H1 (cell line): ENCODE measurements around the gene NUP210L. TPM values are rescaled to one million over a fixed set of nuclear protein-coding genes. Genes with fewer than 3 reads are reported as not detected.

Experiments
- CTCF ChIA-PET: fragments of 300-600 bp; sonication (Branson Sonifier 250); formaldehyde crosslinking; loops from one replicate; lab custom pipeline; 2021; ENCODE audit not compliant: partially characterized antibody; lab: Charles Lee
- POLR2A ChIA-PET: fragments of 300-600 bp; sonication (Branson Sonifier 250); formaldehyde crosslinking; loops from one replicate; lab custom pipeline; 2021; ENCODE audit warnings: inconsistent platforms; ENCODE audit not compliant: partially characterized antibody; lab: Charles Lee
- DNase-seq, 2 experiments: peaks; one replicate each; pipeline versions ENCODE4 v3.0.0 to v3.0.0-alpha.2; 2010 to 2022; ENCODE audit warnings: low spot score in 2 of 2, low read depth in 1 of 2, mixed read lengths in 1 of 2
- FAIRE-seq: peaks from 2 replicates; lab custom pipeline; 2011; peaks lifted over from hg19 to GRCh38; lab: Jason Lieb, UNC
- H2AFZ ChIP-seq: 2 replicates; pipeline ENCODE4 v1.8.1; 2012; ENCODE audit warnings: low read length, inconsistent platforms
- H2AK5ac ChIP-seq: 2 replicates; pipeline ENCODE4 v1.6.1; 2013; ENCODE audit warnings: low read depth, low read length
- H2BK120ac ChIP-seq: replicated peaks from 2 replicates; pipeline ENCODE3; 2013; ENCODE audit warnings: low read depth, low read length, inconsistent platforms
- H2BK12ac ChIP-seq: 2 replicates; pipeline ENCODE4 v1.6.1; 2013; ENCODE audit warnings: low read depth, low read length
- H2BK15ac ChIP-seq: 2 replicates; pipeline ENCODE4 v1.6.1; 2013; ENCODE audit warnings: low read length
- H2BK20ac ChIP-seq: 2 replicates; pipeline ENCODE4 v1.6.1; 2013; ENCODE audit warnings: low read length
- H2BK5ac ChIP-seq: 2 replicates; pipeline ENCODE4 v1.6.1; 2013; ENCODE audit warnings: low read depth, low read length
- H3K14ac ChIP-seq: 2 replicates; pipeline ENCODE4 v1.6.1; 2013; ENCODE audit warnings: inconsistent platforms; ENCODE audit not compliant: insufficient read length
- H3K18ac ChIP-seq: 2 replicates; pipeline ENCODE4 v1.6.1; 2013; ENCODE audit warnings: low read length; ENCODE audit errors: extremely low read depth
- H3K23ac ChIP-seq: 2 replicates; pipeline ENCODE4 v1.6.1; 2013; ENCODE audit warnings: inconsistent platforms; ENCODE audit not compliant: insufficient read length
- H3K23me2 ChIP-seq: 2 replicates; pipeline ENCODE4 v1.6.1; 2013; ENCODE audit warnings: low read depth, low read length
- H3K27ac ChIP-seq: 2 replicates; pipeline ENCODE4 v1.6.1; 2011; ENCODE audit warnings: low read depth, low read length, inconsistent platforms
- H3K27me3 ChIP-seq, 4 experiments: replicated peaks in 1 of 4; 1 replicate in 1 of 4; 2 replicates in 3 of 4; pipeline versions ENCODE4 v1.6.1 to v1.8.1; 2011 to 2013; ENCODE audit warnings: low read length in 3 of 4, mild to moderate bottlenecking in 3 of 4, inconsistent platforms in 2 of 4, mixed read lengths in 2 of 4, moderate library complexity in 1 of 4; ENCODE audit not compliant: control insufficient read depth in 3 of 4, insufficient read depth in 3 of 4; ENCODE audit errors: extremely low read depth in 1 of 4
- H3K36me3 ChIP-seq, 4 experiments: 2 replicates each; pipeline versions ENCODE4 v1.6.1 to v1.8.1; 2011 to 2013; ENCODE audit warnings: mild to moderate bottlenecking in 4 of 4, low read length in 3 of 4, moderate library complexity in 2 of 4, control low read depth in 1 of 4, inconsistent platforms in 1 of 4; ENCODE audit not compliant: insufficient read depth in 4 of 4, control insufficient read depth in 2 of 4
- H3K4ac ChIP-seq: replicated peaks from 2 replicates; pipeline ENCODE3; 2013; ENCODE audit warnings: low read length, low read depth, mixed read lengths, inconsistent platforms; ENCODE audit not compliant: insufficient read length
- H3K4me1 ChIP-seq, 4 experiments: replicated peaks in 1 of 4; 1 replicate in 1 of 4; 2 replicates in 3 of 4; pipeline versions ENCODE4 v1.6.1 to v1.8.1; 2011 to 2013; ENCODE audit warnings: low read length in 3 of 4, inconsistent platforms in 2 of 4, mixed read lengths in 1 of 4; ENCODE audit not compliant: insufficient read depth in 4 of 4, control insufficient read depth in 3 of 4
- H3K4me2 ChIP-seq, 2 experiments: 2 replicates each; pipeline versions ENCODE4 v1.6.1 to v1.8.1; 2011 to 2013; ENCODE audit warnings: low read depth in 2 of 2, low read length in 2 of 2, control low read depth in 1 of 2, inconsistent platforms in 1 of 2, mild to moderate bottlenecking in 1 of 2; ENCODE audit not compliant: insufficient read depth in 1 of 2
- H3K4me3 ChIP-seq, 4 experiments: fragments of 200-600, 300-600 bp in 1 of 4; sonication (generic), shearing (Covaris generic), sonication (Bioruptor Twin) in 1 of 4; 2 replicates each; pipeline versions ENCODE4 v1.5.1 to v1.8.1; 2011 to 2016; ENCODE audit warnings: low read length in 4 of 4, low read depth in 3 of 4, control low read depth in 2 of 4, inconsistent platforms in 2 of 4, mild to moderate bottlenecking in 2 of 4, mixed read lengths in 1 of 4, moderate library complexity in 1 of 4; ENCODE audit not compliant: insufficient read depth in 2 of 4; ENCODE audit errors: extremely low read depth in 1 of 4
- H3K56ac ChIP-seq: replicated peaks from 2 replicates; pipeline ENCODE3; 2013; ENCODE audit warnings: low read depth, mild to moderate bottlenecking, mixed read lengths, low read length, inconsistent platforms; ENCODE audit not compliant: insufficient read length
- H3K79me1 ChIP-seq: 2 replicates; pipeline ENCODE4 v1.6.1; 2013; ENCODE audit warnings: low read depth, low read length, control low read depth
- H3K79me2 ChIP-seq, 2 experiments: 2 replicates each; pipeline versions ENCODE4 v1.6.1 to v1.8.1; 2012 to 2013; ENCODE audit warnings: low read length in 2 of 2, mild to moderate bottlenecking in 2 of 2, inconsistent platforms in 1 of 2; ENCODE audit not compliant: insufficient read depth in 2 of 2, control insufficient read depth in 1 of 2
- H3K9ac ChIP-seq, 4 experiments: replicated peaks in 1 of 4; 1 replicate in 1 of 4; 2 replicates in 3 of 4; pipeline versions ENCODE4 v1.6.1 to v1.8.1; 2011 to 2013; ENCODE audit warnings: low read depth in 3 of 4, low read length in 3 of 4, control low read depth in 2 of 4, mild to moderate bottlenecking in 2 of 4, moderate library complexity in 2 of 4, inconsistent platforms in 1 of 4; ENCODE audit errors: extremely low read depth in 1 of 4
- H3K9me3 ChIP-seq, 2 experiments: 2 replicates each; pipeline versions ENCODE4 v1.6.1 to v1.8.1; 2012 to 2013; ENCODE audit warnings: mild to moderate bottlenecking in 2 of 2, moderate library complexity in 2 of 2, control low read depth in 1 of 2, inconsistent platforms in 1 of 2, low read depth in 1 of 2, low read length in 1 of 2, mixed read lengths in 1 of 2; ENCODE audit not compliant: insufficient read depth in 2 of 2
- H4K20me1 ChIP-seq, 2 experiments: replicated peaks in 1 of 2; 2 replicates each; pipeline versions ENCODE3 to v1.8.1; 2011 to 2013; ENCODE audit warnings: inconsistent platforms in 2 of 2, low read length in 2 of 2, mild to moderate bottlenecking in 1 of 2; ENCODE audit not compliant: insufficient read depth in 2 of 2, control insufficient read depth in 1 of 2
- H4K5ac ChIP-seq: 2 replicates; pipeline ENCODE4 v1.6.1; 2013; ENCODE audit warnings: low read length, low read depth, mixed read lengths, inconsistent platforms; ENCODE audit not compliant: insufficient read length
- H4K8ac ChIP-seq: 2 replicates; pipeline ENCODE4 v1.8.0; 2013; ENCODE audit warnings: mild to moderate bottlenecking, moderate library complexity, low read length, inconsistent platforms; ENCODE audit not compliant: insufficient read depth; ENCODE audit errors: extremely low read depth
- H4K91ac ChIP-seq: replicated peaks from 2 replicates; pipeline ENCODE3; 2013; ENCODE audit warnings: low read length, mixed read lengths, inconsistent platforms; ENCODE audit not compliant: insufficient read length
- BRCA1 ChIP-seq: IDR thresholded peaks from 2 replicates; pipeline ENCODE4 v1.6.1; 2012; ENCODE audit warnings: low read depth, low read length, improper control_type of control experiment
- CHD2 ChIP-seq: IDR thresholded peaks from 2 replicates; pipeline ENCODE4 v1.6.1; 2012; ENCODE audit warnings: low read length, improper control_type of control experiment
- CREB1 ChIP-seq: IDR thresholded peaks from 2 replicates; pipeline ENCODE4 v1.6.1; 2012; ENCODE audit warnings: inconsistent platforms
- CTCF ChIP-seq, 3 experiments: IDR thresholded peaks; 1 replicate in 2 of 3; 2 replicates in 1 of 3; pipeline versions ENCODE4 v1.5.1 to v1.6.1; 2011; ENCODE audit warnings: low read length in 3 of 3, mild to moderate bottlenecking in 3 of 3, inconsistent platforms in 2 of 3, low read depth in 1 of 3, moderate library complexity in 1 of 3; ENCODE audit not compliant: insufficient read depth in 1 of 3; ENCODE audit errors: control extremely low read depth in 1 of 3
- RAD21 ChIP-seq, 2 experiments: IDR thresholded peaks in 1 of 2; conservative IDR thresholded peaks in 1 of 2; 2 replicates each; pipeline ENCODE4 v1.6.1; 2011; ENCODE audit warnings: low read depth in 2 of 2, low read length in 2 of 2, improper control_type of control experiment in 1 of 2, inconsistent platforms in 1 of 2, mild to moderate bottlenecking in 1 of 2, moderate library complexity in 1 of 2
- SP1 ChIP-seq: IDR thresholded peaks from 2 replicates; pipeline ENCODE4 v1.6.1; 2011; ENCODE audit warnings: low read depth, low read length
- TAF1 ChIP-seq: IDR thresholded peaks from 2 replicates; pipeline ENCODE4 v1.6.1; 2011; ENCODE audit warnings: mild to moderate bottlenecking, low read depth, low read length
- TAF7 ChIP-seq: optimal IDR thresholded peaks from 2 replicates; pipeline ENCODE3; 2011; ENCODE audit warnings: low read depth, mild to moderate bottlenecking, inconsistent platforms, low read length, moderate library complexity, borderline replicate concordance
- WGBS, 2 experiments: shearing (Covaris generic) in 1 of 2; methylation state at CpG; one replicate each; pipeline versions ENCODE4 v1.1.6 to v1.1.7; 2013 to 2015; ENCODE audit warnings: low lambda C conversion rate in 2 of 2, mixed read lengths in 2 of 2, inconsistent platforms in 1 of 2, low coverage in 1 of 2, missing lambda C conversion rate in 1 of 2; ENCODE audit not compliant: insufficient replicate concordance in 2 of 2, insufficient coverage in 1 of 2, insufficient read length in 1 of 2; ENCODE audit errors: extremely low coverage in 1 of 2, missing lambda C conversion rate in 1 of 2; 5-methylcytosine and 5-hydroxymethylcytosine counted together
- polyA plus RNA-seq, 7 experiments: library from polyadenylated mRNA; depleted of rRNA in 3 of 7; stranded (reverse) in 5 of 7; unstranded in 2 of 7; fragments of >200 nt in 5 of 7; fragments of 200-250 nt in 2 of 7; gene quantifications; 1 replicate in 5 of 7; 2 replicates in 1 of 7; 4 replicates in 1 of 7; pipeline versions ENCODE4 v1.2.1 to v1.2.3, GENCODE V29; 2011 to 2013; ENCODE audit warnings: missing spikeins in 2 of 7, mixed read lengths in 2 of 7
- total RNA-seq: library from RNA; stranded (reverse); fragmentation: NEBNext Ultra II Directional; extraction: Animal tissue kit (Norgen Biotek cat#: 25700); gene quantifications from 2 replicates; pipeline ENCODE4 v1.2.1, GENCODE V29; 2021

NUP210L gene
- total and polyA plus RNA-seq, 2 of the 8 experiments (the other 6 are each of a cell fraction or from before 2014, with no cell fraction given), result not detected

- Histone ChIP-seq H3K23ac (no peak overlapping the region), H3K4ac (no peak overlapping the region), H2BK120ac (no peak overlapping the region), H4K8ac (no peak overlapping the region), H2BK5ac (no peak overlapping the region), H3K14ac (no peak overlapping the region), H4K5ac (no peak overlapping the region), H3K79me1 (no peaks in the 10 kb centered on the region), H3K23me2 (peaks cover 2% of the 10 kb centered on the region; the same call in 1 of the 2 replicates), H3K56ac (no peak overlapping the region), H2BK15ac (no peak overlapping the region), H2AK5ac (no peak overlapping the region), H4K20me1 (no peaks in the 10 kb centered on the region), H2BK12ac (no peak overlapping the region), H3K9me3 (no peaks in the 10 kb centered on the region), H4K91ac (no peak overlapping the region), H3K4me1 (peaks cover 0 to 7% (median 2%) of the 10 kb centered on the region in 4 experiments; a peak in 1 of 7 replicates), H2BK20ac (no peak overlapping the region), H3K36me3 (no peaks in the 10 kb centered on the region), H3K9ac (no peak overlapping the region), H2AFZ (peak overlapping the region; percentile 99), H3K18ac (no peak overlapping the region), H3K27ac (no peak overlapping the region), H3K4me3 (no peak overlapping the region; a peak in 1 of 8 replicates), H3K79me2 (no peaks in the 10 kb centered on the region), H3K4me2 (peak overlapping the region in 1 of 2 experiments; percentile 52; a peak in 2 of 4 replicates), H3K27me3 (no peaks in the 10 kb centered on the region)
- peak; percentile 55 for FAIRE-seq
- 33% methylated on average over 5 of the region's 5 CpGs; no CpG with 5 or more reads in 1 of the 2 experiments for WGBS, 2 experiments
- ChIA-PET CTCF (interaction anchor here (0.6 to 3.6 kb wide), 25 partner anchors 8 to 1056 kb away, joined by 3 to 19 read pairs (median 4); partner anchors contain the start of genes ENTREP3, HAX1 and TPM3), POLR2A (interaction anchor here (0.6 to 10.7 kb wide), 11 partner anchors 10 to 129 kb away, joined by 3 to 99 read pairs (median 3); partner anchors contain the start of genes HAX1 and UBAP2L)
- peak; percentile 3 to 63 (median 49); a peak in 3 of 4 replicates for TF ChIP-seq CTCF (IDR thresholded peaks at IDR 0.05; ENCODE audit: control extremely low read depth in 1 of 3, insufficient read depth in 1 of 3, low read depth in 1 of 3, low read length in 3 of 3)
- no peak for TF ChIP-seq BRCA1
- no peak for TF ChIP-seq CREB1
- TF ChIP-seq TAF1, result no peak
- TF ChIP-seq SP1, result 0 out of 2 replicates have a peak, but pooled peaks have one; percentile 12
- TF ChIP-seq CHD2, result no peak
- peak; percentile 56 to 71 for TF ChIP-seq RAD21 (IDR thresholded peaks at IDR 0.05 in 1 of 2, conservative IDR thresholded peaks at IDR 0.05 in 1 of 2; ENCODE audit: low read depth in 2 of 2, low read length in 2 of 2)
- TF ChIP-seq TAF7, result no peak
- peak in 1 of 2 experiments; percentile 51 for DNase-seq
Measured at GRCh38 chr1:154198756-154199562, 44.1 kb upstream of the NUP210L start.
